NB4 (cell line): ENCODE measurements around the gene DNAH14.
A peak's percentile ranks its signal among the peaks of the same experiment; 100 is the strongest.

Experiments used
- CTCF ChIP-seq: IDR thresholded peaks from one replicate; pipeline ENCODE4 v1.5.1; 2012; ENCODE audit warnings: low read depth, low read length
- MYC ChIP-seq: IDR thresholded peaks from 2 replicates; pipeline ENCODE4 v1.6.1; 2011; ENCODE audit warnings: low read depth, low read length
- POLR2A ChIP-seq: IDR thresholded peaks from 2 replicates; pipeline ENCODE4 v1.6.1; 2011; ENCODE audit warnings: mild to moderate bottlenecking; ENCODE audit not compliant: insufficient read length; ENCODE audit errors: extremely low read depth
- TF ChIP-seq, protein P1 (sequence below): IDR thresholded peaks from 2 replicates; pipeline ENCODE4 v1.6.1; 2011; ENCODE audit warnings: low read depth, low read length

GRCh38 chr1:225441314-225442122 lies 512.0 kb downstream of the DNAH14 start:
- TF ChIP-seq CTCF = peak; percentile 17
- TF ChIP-seq POLR2A = no peak
- TF ChIP-seq, protein P1, sequence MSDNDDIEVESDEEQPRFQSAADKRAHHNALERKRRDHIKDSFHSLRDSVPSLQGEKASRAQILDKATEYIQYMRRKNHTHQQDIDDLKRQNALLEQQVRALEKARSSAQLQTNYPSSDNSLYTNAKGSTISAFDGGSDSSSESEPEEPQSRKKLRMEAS = no peak
- TF ChIP-seq MYC = no peak
